Neuron (in vitro differentiated cells): ENCODE measurements around the gene CRACDL.

Experiments used
- H2AFZ ChIP-seq: one replicate; pipeline ENCODE4 v1.6.1; 2013; ENCODE audit warnings: low read depth, mild to moderate bottlenecking, inconsistent platforms, low read length, moderate library complexity
- H3K27me3 ChIP-seq: one replicate; pipeline ENCODE4 v1.6.1; 2013; ENCODE audit warnings: low read length; ENCODE audit not compliant: insufficient read depth
- H3K36me3 ChIP-seq: one replicate; pipeline ENCODE4 v1.6.1; 2013; ENCODE audit warnings: low read length; ENCODE audit not compliant: insufficient read depth
- H3K4me1 ChIP-seq: one replicate; pipeline ENCODE4 v1.6.1; 2013; ENCODE audit warnings: low read length; ENCODE audit not compliant: insufficient read depth
- H3K4me3 ChIP-seq: 2 replicates; pipeline ENCODE4 v1.5.1; 2013; ENCODE audit warnings: mild to moderate bottlenecking, low read length, moderate library complexity
- H3K9me3 ChIP-seq: one replicate; pipeline ENCODE4 v1.6.1; 2013; ENCODE audit warnings: low read length

CRACDL gene

GRCh38 chr2:98898423-98898841 lies 37.6 kb downstream of the CRACDL start:
- Histone ChIP-seq H3K36me3 (no peaks in the 10 kb centered on the region), H2AFZ (no peak overlapping the region), H3K4me1 (no peaks in the 10 kb centered on the region), H3K9me3 (no peaks in the 10 kb centered on the region), H3K4me3 (no peak overlapping the region), H3K27me3 (no peaks in the 10 kb centered on the region)

- Histone ChIP-seq H3K4me1 (no peaks in the 10 kb centered on the region), H3K27me3 (no peaks in the 10 kb centered on the region), H3K4me3 (no peak overlapping the region), H2AFZ (no peak overlapping the region), H3K36me3 (no peaks in the 10 kb centered on the region), H3K9me3 (no peaks in the 10 kb centered on the region)
Observed at GRCh38 chr2:98897746-98898145, 38.3 kb downstream of the CRACDL start.

DNA sequence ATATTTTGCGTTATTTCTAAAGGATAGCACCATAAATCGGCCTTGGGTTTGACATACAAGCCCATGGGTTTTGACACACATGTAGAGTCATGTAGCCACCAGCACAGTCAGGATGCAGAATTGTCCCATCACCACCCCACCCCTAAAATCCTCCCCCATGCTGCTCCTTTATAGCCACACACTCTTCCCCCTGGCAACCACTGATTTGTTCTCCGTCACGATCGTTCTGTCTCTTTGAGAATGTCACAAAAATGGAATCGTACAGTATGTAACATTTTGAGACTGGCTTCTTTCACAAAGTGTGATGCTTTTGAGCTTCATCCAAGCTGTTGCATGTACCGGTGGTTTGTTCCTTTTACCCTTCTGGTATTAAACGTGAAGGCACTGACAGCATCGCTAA lies 39.1 kb downstream of the CRACDL start:
- no peak overlapping the region for H2AFZ ChIP-seq
- no peak overlapping the region for H3K4me3 ChIP-seq
- H3K36me3 ChIP-seq, result no peaks in the 10 kb centered on the region
- no peaks in the 10 kb centered on the region for H3K9me3 ChIP-seq
- H3K4me1 ChIP-seq, result no peaks in the 10 kb centered on the region
- no peaks in the 10 kb centered on the region for H3K27me3 ChIP-seq

- H3K4me1 ChIP-seq, result no peaks in the 10 kb centered on the region
- H2AFZ ChIP-seq, result no peak overlapping the region
- no peaks in the 10 kb centered on the region for H3K27me3 ChIP-seq
- H3K4me3 ChIP-seq, result no peak overlapping the region
- H3K36me3 ChIP-seq, result no peaks in the 10 kb centered on the region
- H3K9me3 ChIP-seq, result no peaks in the 10 kb centered on the region
Observed at GRCh38 chr2:98896416-98896815, 39.6 kb downstream of the CRACDL start.

- H3K27me3 ChIP-seq, result no peaks in the 10 kb centered on the region
- no peaks in the 10 kb centered on the region for H3K36me3 ChIP-seq
- no peaks in the 10 kb centered on the region for H3K4me1 ChIP-seq
- H2AFZ ChIP-seq, result no peak overlapping the region
- no peak overlapping the region for H3K4me3 ChIP-seq
- no peaks in the 10 kb centered on the region for H3K9me3 ChIP-seq
Observed at GRCh38 chr2:98895901-98896300, 40.1 kb downstream of the CRACDL start.

GRCh38 chr2:98895221-98895620 lies 40.8 kb downstream of the CRACDL start:
- no peak overlapping the region for H2AFZ ChIP-seq
- no peaks in the 10 kb centered on the region for H3K27me3 ChIP-seq
- no peak overlapping the region for H3K4me3 ChIP-seq
- H3K36me3 ChIP-seq, result no peaks in the 10 kb centered on the region
- H3K9me3 ChIP-seq, result no peaks in the 10 kb centered on the region
- H3K4me1 ChIP-seq, result no peaks in the 10 kb centered on the region

- Histone ChIP-seq H3K9me3 (no peaks in the 10 kb centered on the region), H3K4me1 (no peaks in the 10 kb centered on the region), H3K36me3 (no peaks in the 10 kb centered on the region), H3K27me3 (no peaks in the 10 kb centered on the region), H2AFZ (no peak overlapping the region), H3K4me3 (no peak overlapping the region)
Observed at GRCh38 chr2:98894331-98895000, 41.6 kb downstream of the CRACDL start.

DNA sequence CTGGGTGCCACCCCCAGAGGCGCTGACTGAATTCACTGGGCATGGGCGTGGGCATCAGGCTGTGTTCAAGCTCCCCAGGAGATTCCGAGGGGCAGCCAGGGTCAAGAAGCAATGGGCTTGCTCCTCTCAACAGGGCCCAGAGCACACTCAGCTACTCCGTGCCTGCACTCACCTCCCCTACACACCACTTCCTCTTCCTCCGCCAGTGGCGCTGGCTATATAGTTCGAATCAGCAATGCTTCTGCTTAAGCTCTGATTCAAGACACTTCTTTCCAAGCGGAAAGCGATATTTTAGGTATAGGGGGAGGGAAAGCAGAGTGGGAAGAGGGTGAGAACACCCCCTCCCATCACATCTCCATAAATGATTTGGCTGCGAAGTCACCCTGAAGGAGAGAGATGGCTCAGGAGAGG lies 42.1 kb downstream of the CRACDL start:
- no peaks in the 10 kb centered on the region for H3K36me3 ChIP-seq
- no peaks in the 10 kb centered on the region for H3K9me3 ChIP-seq
- H3K4me1 ChIP-seq, result no peaks in the 10 kb centered on the region
- H2AFZ ChIP-seq, result no peak overlapping the region
- no peak overlapping the region for H3K4me3 ChIP-seq
- H3K27me3 ChIP-seq, result no peaks in the 10 kb centered on the region

- no peak overlapping the region for H2AFZ ChIP-seq
- no peaks in the 10 kb centered on the region for H3K36me3 ChIP-seq
- H3K4me1 ChIP-seq, result no peaks in the 10 kb centered on the region
- no peak overlapping the region for H3K4me3 ChIP-seq
- H3K27me3 ChIP-seq, result no peaks in the 10 kb centered on the region
- H3K9me3 ChIP-seq, result no peaks in the 10 kb centered on the region
Observed at GRCh38 chr2:98892871-98893270, 43.2 kb downstream of the CRACDL start.

DNA sequence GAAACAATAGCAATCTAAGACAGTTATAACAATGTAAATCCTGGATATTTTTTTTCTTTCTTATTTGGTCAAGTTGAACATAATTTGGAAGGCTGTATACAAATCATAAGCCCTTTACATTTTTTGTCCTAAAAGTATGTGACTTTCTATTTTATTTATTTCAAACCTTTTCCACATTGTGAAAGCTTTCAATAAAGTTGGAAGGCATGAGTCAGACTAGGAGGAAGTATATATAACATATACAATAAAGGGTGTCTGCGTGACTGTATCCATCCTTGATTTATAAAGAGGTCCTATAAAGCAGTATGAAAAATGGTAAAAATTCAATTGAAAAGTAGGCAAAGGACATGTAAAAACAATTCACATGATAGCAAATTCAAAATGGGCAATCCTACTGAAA lies 44.4 kb downstream of the CRACDL start:
- H2AFZ ChIP-seq, result no peak overlapping the region
- no peaks in the 10 kb centered on the region for H3K4me1 ChIP-seq
- no peaks in the 10 kb centered on the region for H3K9me3 ChIP-seq
- no peak overlapping the region for H3K4me3 ChIP-seq
- no peaks in the 10 kb centered on the region for H3K36me3 ChIP-seq
- H3K27me3 ChIP-seq, result no peaks in the 10 kb centered on the region

GRCh38 chr2:98886066-98886554 lies 49.9 kb downstream of the CRACDL start:
- no peak overlapping the region for H2AFZ ChIP-seq
- no peak overlapping the region for H3K4me3 ChIP-seq
- H3K36me3 ChIP-seq, result no peaks in the 10 kb centered on the region
- no peaks in the 10 kb centered on the region for H3K4me1 ChIP-seq
- peaks cover 3% of the 10 kb centered on the region for H3K9me3 ChIP-seq
- H3K27me3 ChIP-seq, result no peaks in the 10 kb centered on the region

- H3K9me3 ChIP-seq, result peaks cover 3% of the 10 kb centered on the region
- no peaks in the 10 kb centered on the region for H3K4me1 ChIP-seq
- no peak overlapping the region for H3K4me3 ChIP-seq
- H3K36me3 ChIP-seq, result no peaks in the 10 kb centered on the region
- no peaks in the 10 kb centered on the region for H3K27me3 ChIP-seq
- H2AFZ ChIP-seq, result no peak overlapping the region
Observed at GRCh38 chr2:98884658-98885057, 51.4 kb downstream of the CRACDL start.

DNA sequence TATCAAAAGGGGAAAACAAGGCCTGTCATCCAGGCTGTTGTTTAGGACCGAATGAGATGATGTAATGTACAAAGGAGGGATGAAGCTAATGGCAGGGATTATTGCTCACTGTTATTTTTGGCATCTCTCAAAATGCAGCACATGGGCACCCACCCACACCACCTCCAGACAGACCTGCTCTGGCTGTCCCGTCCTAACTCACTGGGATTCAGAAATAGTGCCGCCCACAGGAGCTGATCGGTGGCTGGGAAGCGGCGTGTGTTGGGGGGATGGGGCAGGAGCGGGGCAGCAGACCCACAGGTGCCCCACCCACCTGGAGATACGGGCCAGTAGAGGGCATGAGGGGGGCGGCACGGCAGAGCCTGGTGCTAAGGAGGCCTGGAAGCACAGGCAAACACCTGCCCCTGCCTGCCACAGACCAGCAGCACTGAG lies 52.2 kb downstream of the CRACDL start:
- Histone ChIP-seq H3K4me3 (no peak overlapping the region), H3K27me3 (no peaks in the 10 kb centered on the region), H3K9me3 (peaks cover 3% of the 10 kb centered on the region), H2AFZ (no peak overlapping the region), H3K36me3 (no peaks in the 10 kb centered on the region), H3K4me1 (no peaks in the 10 kb centered on the region)
